GM12875 (cell line): Measurements from ENCODE around the gene STAB1.

Experiments
- H3K4me3 ChIP-seq: one replicate; pipeline ENCODE4 v1.5.1; 2011; ENCODE audit warnings: low read depth, low read length, control low read depth
- TF ChIP-seq, protein P1 (sequence below): IDR thresholded peaks from 2 replicates; pipeline ENCODE4 v1.5.1; 2011; ENCODE audit warnings: low read depth, mild to moderate bottlenecking, control low read depth, inconsistent platforms, low read length, moderate library complexity, borderline replicate concordance; ENCODE audit not compliant: insufficient read depth

STAB1 gene

GRCh38 chr3:52519445-52520140, 24.5 kb downstream of the STAB1 start:
- H3K4me3 ChIP-seq = no peak overlapping the region
- TF ChIP-seq, protein P1, sequence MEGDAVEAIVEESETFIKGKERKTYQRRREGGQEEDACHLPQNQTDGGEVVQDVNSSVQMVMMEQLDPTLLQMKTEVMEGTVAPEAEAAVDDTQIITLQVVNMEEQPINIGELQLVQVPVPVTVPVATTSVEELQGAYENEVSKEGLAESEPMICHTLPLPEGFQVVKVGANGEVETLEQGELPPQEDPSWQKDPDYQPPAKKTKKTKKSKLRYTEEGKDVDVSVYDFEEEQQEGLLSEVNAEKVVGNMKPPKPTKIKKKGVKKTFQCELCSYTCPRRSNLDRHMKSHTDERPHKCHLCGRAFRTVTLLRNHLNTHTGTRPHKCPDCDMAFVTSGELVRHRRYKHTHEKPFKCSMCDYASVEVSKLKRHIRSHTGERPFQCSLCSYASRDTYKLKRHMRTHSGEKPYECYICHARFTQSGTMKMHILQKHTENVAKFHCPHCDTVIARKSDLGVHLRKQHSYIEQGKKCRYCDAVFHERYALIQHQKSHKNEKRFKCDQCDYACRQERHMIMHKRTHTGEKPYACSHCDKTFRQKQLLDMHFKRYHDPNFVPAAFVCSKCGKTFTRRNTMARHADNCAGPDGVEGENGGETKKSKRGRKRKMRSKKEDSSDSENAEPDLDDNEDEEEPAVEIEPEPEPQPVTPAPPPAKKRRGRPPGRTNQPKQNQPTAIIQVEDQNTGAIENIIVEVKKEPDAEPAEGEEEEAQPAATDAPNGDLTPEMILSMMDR = no peak

- no peak overlapping the region for H3K4me3 ChIP-seq
- TF ChIP-seq, protein P1 = no peak
Measured at GRCh38 chr3:52520141-52520667, 25.1 kb downstream of the STAB1 start.

- TF ChIP-seq, protein P1 = no peak
Measured at GRCh38 chr3:52520716-52521487, 25.8 kb downstream of the STAB1 start.

GRCh38 chr3:52521488-52521824, 26.3 kb downstream of the STAB1 start:
- TF ChIP-seq, protein P1 = no peak
- no peak overlapping the region for H3K4me3 ChIP-seq

More at GRCh38 chr3:52520716-52521487, 25.8 kb downstream of the STAB1 start:
- H3K4me3 ChIP-seq = no peak overlapping the region

GRCh38 chr3:52521881-52522650, 26.9 kb downstream of the STAB1 start:
- TF ChIP-seq, protein P1 = no peak
- H3K4me3 ChIP-seq = no peak overlapping the region

DNA sequence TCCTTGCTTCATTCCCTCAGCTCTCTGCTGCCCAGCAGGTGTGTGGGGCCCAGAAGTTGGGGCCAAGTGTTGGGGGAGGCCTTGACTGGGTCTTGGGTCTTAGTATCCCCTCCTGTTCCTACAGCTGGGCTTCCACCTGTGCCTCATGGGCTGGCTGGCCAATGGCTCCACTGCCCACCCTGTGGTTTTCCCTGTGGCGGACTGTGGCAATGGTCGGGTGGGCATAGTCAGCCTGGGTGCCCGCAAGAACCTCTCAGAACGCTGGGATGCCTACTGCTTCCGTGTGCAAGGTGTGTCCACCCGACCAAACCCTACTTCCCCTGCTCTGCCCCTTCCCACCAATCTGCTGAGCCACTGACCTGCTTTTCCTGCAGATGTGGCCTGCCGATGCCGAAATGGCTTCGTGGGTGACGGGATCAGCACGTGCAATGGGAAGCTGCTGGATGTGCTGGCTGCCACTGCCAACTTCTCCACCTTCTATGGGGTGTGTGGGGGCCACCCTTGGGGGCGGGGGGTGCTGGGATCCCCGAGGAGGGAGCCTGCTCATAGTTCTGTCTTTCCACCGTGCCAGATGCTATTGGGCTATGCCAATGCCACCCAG, 27.6 kb downstream of the STAB1 start:
- no peak overlapping the region for H3K4me3 ChIP-seq
- TF ChIP-seq, protein P1 = no peak
